Left lobe of liver (tissue), 2 donors: ENCODE measurements around the gene PTGER3. TPM values are rescaled to one million over a fixed set of nuclear protein-coding genes. Genes with fewer than 3 reads are reported as not detected.
"Not testable (repeated sequence)": the region's sequence is repeated elsewhere in the genome, so short reads cannot be mapped to it uniquely, and the experiment has no call there.

Experiments
- ATAC-seq: fragments of 200-7000 bp; cut with Tn5 transposase; one replicate; pipeline ENCODE4 v1.9.1; 2020; ENCODE audit warnings: mild to moderate bottlenecking, moderate library complexity
- DNase-seq: peaks from one replicate; pipeline ENCODE4 v3.0.0-alpha.2; 2020; ENCODE audit warnings: low spot score
- total RNA-seq: library from RNA; stranded (reverse); gene quantifications from one replicate; pipeline ENCODE4 v1.2.1, GENCODE V29; 2021
- donor health status: DM: no; HTN: no; CAD: no; lungs with moderate emphysema.
- donor health status: DM: no; HTN: yes; CAD: no.

Gene PTGER3
- total RNA-seq, 1 donor from 2014 or later, result 0.05 TPM

GRCh38 chr1:71015745-71016144 is 31.9 kb downstream of the PTGER3 start:
- no peak for ATAC-seq
- no peak for DNase-seq

- DNase-seq (no peak), ATAC-seq (no peak)
Observed at GRCh38 chr1:71014178-71014579, 33.4 kb downstream of the PTGER3 start.

- DNase-seq, result no peak
- no peak for ATAC-seq
Observed at GRCh38 chr1:71002709-71003475, 44.7 kb downstream of the PTGER3 start.

- ATAC-seq (no peak), DNase-seq (no peak)
Observed at GRCh38 chr1:71001624-71002023, 46.0 kb downstream of the PTGER3 start.

GRCh38 chr1:70997793-70998192 is 49.8 kb downstream of the PTGER3 start:
- ATAC-seq (no peak), DNase-seq (no peak)

- DNase-seq (no peak), ATAC-seq (no peak)
Observed at GRCh38 chr1:70994753-70995268, 52.8 kb downstream of the PTGER3 start.

- no peak for ATAC-seq
- no peak for DNase-seq
Observed at GRCh38 chr1:70993798-70994197, 53.8 kb downstream of the PTGER3 start.

- ATAC-seq (no peak), DNase-seq (no peak)
Observed at GRCh38 chr1:70992521-70992920, 55.1 kb downstream of the PTGER3 start.

- ATAC-seq, result no peak
- DNase-seq, result no peak
Observed at GRCh38 chr1:70990469-70991253, 57.0 kb downstream of the PTGER3 start.

- DNase-seq (no peak), ATAC-seq (no peak)
Observed at GRCh38 chr1:70987497-70987896, 60.1 kb downstream of the PTGER3 start.

GRCh38 chr1:70985776-70986225 is 61.8 kb downstream of the PTGER3 start:
- not testable (repeated sequence) for DNase-seq, ATAC-seq

GRCh38 chr1:70985278-70985677 is 62.3 kb downstream of the PTGER3 start:
- not testable (repeated sequence) for ATAC-seq, DNase-seq

GRCh38 chr1:70980361-70980760 is 67.3 kb downstream of the PTGER3 start:
- DNase-seq (no peak), ATAC-seq (no peak)

- ATAC-seq (no peak), DNase-seq (no peak)
Observed at GRCh38 chr1:70979881-70980280, 67.7 kb downstream of the PTGER3 start.

GRCh38 chr1:70979313-70979712 is 68.3 kb downstream of the PTGER3 start:
- no peak for ATAC-seq
- DNase-seq, result no peak

GRCh38 chr1:70978623-70979022 is 69.0 kb downstream of the PTGER3 start:
- no peak for ATAC-seq
- DNase-seq, result no peak

- ATAC-seq (no peak), DNase-seq (no peak)
Observed at GRCh38 chr1:70977575-70977974, 70.0 kb downstream of the PTGER3 start.

- no peak for DNase-seq
- no peak for ATAC-seq
Observed at GRCh38 chr1:70977041-70977440, 70.6 kb downstream of the PTGER3 start.

- ATAC-seq (no peak), DNase-seq (no peak)
Observed at GRCh38 chr1:70973754-70974153, 73.9 kb downstream of the PTGER3 start.

GRCh38 chr1:70970407-70970806 is 77.2 kb downstream of the PTGER3 start:
- no peak for DNase-seq
- ATAC-seq, result no peak

- ATAC-seq (no peak), DNase-seq (no peak)
Observed at GRCh38 chr1:70966018-70966638, 81.5 kb downstream of the PTGER3 start.
